Measurements from ENCODE around the gene EGR4.
A peak's percentile ranks its signal among the peaks of the same experiment; 100 is the strongest.

The EGR4 gene

GRCh38 chr2:73290049-73290839, 3.1 kb downstream of the EGR4 start:
- no peak for DNase-seq (ENCODE audit: low spot score)

- no peak for DNase-seq (ENCODE audit: low spot score)
These were observed 4.0 kb downstream of the EGR4 start for GRCh38 chr2:73289304-73289703.

- DNase-seq (ENCODE audit: low spot score) = no peak
These were observed 7.2 kb downstream of the EGR4 start for GRCh38 chr2:73286134-73286655.

- DNase-seq (ENCODE audit: low spot score) = peak; percentile 37
These were observed 8.1 kb downstream of the EGR4 start for GRCh38 chr2:73285159-73285739.

GRCh38 chr2:73284296-73285158, 8.8 kb downstream of the EGR4 start, which contains the start of gene FBXO41:
FBXO41 (minus strand) TSS chr2:73284478; CDS start chr2:73269630, 14,848 bp downstream.
- DNase-seq (ENCODE audit: low spot score) = no peak

GRCh38 chr2:73283545-73284295, 9.6 kb downstream of the EGR4 start:
- DNase-seq (ENCODE audit: low spot score) = no peak

- DNase-seq (ENCODE audit: low spot score) = no peak
These were observed 10.3 kb downstream of the EGR4 start for GRCh38 chr2:73282924-73283544.

- no peak for DNase-seq (ENCODE audit: low spot score)
These were observed 12.1 kb downstream of the EGR4 start for GRCh38 chr2:73281244-73281643.

GRCh38 chr2:73279852-73280251, 13.5 kb downstream of the EGR4 start:
- DNase-seq (ENCODE audit: low spot score) = no peak

GRCh38 chr2:73272270-73272669, 21.1 kb downstream of the EGR4 start:
- DNase-seq (ENCODE audit: low spot score) = no peak

GRCh38 chr2:73269686-73270465, 23.5 kb downstream of the EGR4 start:
- no peak for DNase-seq (ENCODE audit: low spot score)

GRCh38 chr2:73268830-73269685, 24.3 kb downstream of the EGR4 start:
- DNase-seq (ENCODE audit: low spot score) = no peak

- DNase-seq (ENCODE audit: low spot score) = no peak
These were observed 24.9 kb downstream of the EGR4 start for GRCh38 chr2:73268366-73268829.

- no peak for DNase-seq (ENCODE audit: low spot score)
These were observed 26.3 kb downstream of the EGR4 start for GRCh38 chr2:73267008-73267407.

GRCh38 chr2:73266061-73266901, 27.1 kb downstream of the EGR4 start:
- no peak for DNase-seq (ENCODE audit: low spot score)

GRCh38 chr2:73265298-73266060, 27.9 kb downstream of the EGR4 start:
- no peak for DNase-seq (ENCODE audit: low spot score)

- no peak for DNase-seq (ENCODE audit: low spot score)
These were observed 28.6 kb downstream of the EGR4 start for GRCh38 chr2:73264783-73265182.

GRCh38 chr2:73264332-73264606, 29.1 kb downstream of the EGR4 start:
- DNase-seq (ENCODE audit: low spot score) = no peak
